Motor neuron (in vitro differentiated cells): Measurements from ENCODE around the gene TADA3. TPM values are rescaled to one million over a fixed set of nuclear protein-coding genes. Genes with fewer than 3 reads are reported as not detected.

Experiments
- ATAC-seq, 8 experiments: fragments of 200-7000 bp; cut with Tn5 transposase; replicated peaks in 6 of 8; 2 replicates each; pipeline ENCODE4 v1.8.0; 2021; ENCODE audit warnings: mild to moderate bottlenecking in 8 of 8, moderate library complexity in 8 of 8
- H3K27ac ChIP-seq, 2 donors: fragments of 250-450 bp; sonication (Bioruptor Pico); 2 replicates each; pipeline ENCODE4 v1.9.0; 2021; ENCODE audit warnings: antibody characterized with exemption in 2 of 2, mild to moderate bottlenecking in 2 of 2, moderate library complexity in 1 of 2
- H3K4me1 ChIP-seq, 2 donors: fragments of 250-450 bp; sonication (Bioruptor Pico); replicated peaks in 1 of 2; 2 replicates each; pipeline ENCODE4 v1.6.1; 2021; ENCODE audit warnings: antibody characterized with exemption in 2 of 2, mild to moderate bottlenecking in 2 of 2, moderate library complexity in 1 of 2
- H3K4me3 ChIP-seq, 5 donors: fragments of 250-450 bp; sonication (Bioruptor Pico); 2 replicates each; pipeline ENCODE4 v1.9.0; 2021; ENCODE audit warnings: antibody characterized with exemption in 5 of 5, mild to moderate bottlenecking in 5 of 5, moderate library complexity in 4 of 5
- WGBS, 10 experiments: fragments of 450-650 bp; shearing (Covaris generic); methylation state at CpG; one replicate each; pipeline ENCODE4 v1.0.0; 2022; 5-methylcytosine and 5-hydroxymethylcytosine counted together
- in situ Hi-C, 9 experiments: fragments of 400-800 bp; cut with MboI; loops; one replicate each; pipeline ENCODE4 v1.15.0; 2021; ENCODE audit warnings: low sequenced_read_pairs in 9 of 9, low pct_unique_long_range_greater_than_20kb in 2 of 9; ENCODE audit not compliant: unreplicated experiment in 9 of 9
- total RNA-seq, 8 experiments: library from RNA; unstranded; fragments of 300-600 nt; gene quantifications; 2 replicates each; pipeline versions ENCODE4 v1.2.3 to v1.2.4, GENCODE V29; 2022

Gene TADA3
- total RNA-seq, 8 experiments from 2014 or later: 23.0 to 56.2 (median 40.7) TPM

DNA sequence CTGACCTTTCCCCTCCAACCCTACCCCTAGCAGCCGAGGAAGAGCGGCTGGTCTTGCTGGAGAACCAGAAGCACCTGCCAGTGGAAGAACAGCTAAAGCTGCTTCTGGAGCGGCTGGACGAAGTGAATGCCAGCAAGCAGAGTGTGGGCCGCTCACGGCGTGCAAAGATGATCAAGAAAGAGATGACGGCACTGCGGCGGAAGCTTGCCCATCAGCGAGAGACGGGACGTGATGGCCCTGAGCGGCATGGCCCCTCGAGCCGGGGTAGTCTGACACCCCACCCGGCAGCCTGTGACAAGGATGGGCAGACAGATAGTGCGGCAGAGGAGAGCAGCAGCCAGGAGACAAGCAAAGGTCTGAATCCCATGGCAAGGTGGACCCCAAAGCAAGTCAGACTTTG lies 48.7 kb downstream of the TADA3 start:
- Histone ChIP-seq H3K4me3 (no peak overlapping the region), H3K27ac (no peak overlapping the region), H3K4me1 (no peaks in the 10 kb centered on the region)
- in situ Hi-C loops: no loop called here
- ATAC-seq: no peak
- 80 to 95% (median 91%) methylated on average over 1 to 6 of the region's 18 CpGs; no CpG with 5 or more reads in 6 of the 10 experiments for WGBS, 10 experiments

- no peak overlapping the region for H3K4me3 ChIP-seq
- WGBS, 10 experiments: 67 to 100% (median 100%) methylated on average over 1 of the region's 1 CpG; no CpG with 5 or more reads in 5 of the 10 experiments
- H3K27ac ChIP-seq: no peak overlapping the region
- H3K4me1 ChIP-seq: no peaks in the 10 kb centered on the region
- ATAC-seq: no peak
- in situ Hi-C loops: no loop called here
Observed at GRCh38 chr3:9742560-9742959, 49.7 kb downstream of the TADA3 start.

DNA sequence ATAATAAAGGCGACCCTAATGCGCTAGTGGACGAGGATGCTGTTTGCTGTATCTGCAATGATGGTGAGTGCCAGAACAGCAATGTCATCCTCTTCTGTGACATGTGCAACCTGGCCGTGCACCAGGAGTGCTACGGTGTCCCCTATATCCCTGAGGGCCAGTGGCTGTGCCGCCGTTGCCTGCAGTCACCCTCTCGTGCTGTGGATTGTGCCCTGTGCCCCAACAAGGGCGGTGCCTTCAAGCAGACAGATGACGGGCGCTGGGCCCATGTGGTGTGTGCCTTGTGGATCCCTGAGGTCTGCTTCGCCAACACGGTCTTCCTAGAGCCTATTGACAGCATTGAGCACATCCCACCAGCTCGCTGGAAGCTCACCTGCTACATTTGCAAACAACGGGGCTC lies 53.1 kb downstream of the TADA3 start:
- Histone ChIP-seq H3K27ac (no peak overlapping the region), H3K4me1 (no peaks in the 10 kb centered on the region), H3K4me3 (no peak overlapping the region)
- in situ Hi-C loops: no loop called here
- no peak for ATAC-seq
- WGBS, 10 experiments: 67 to 92% (median 89%) methylated on average over 2 to 8 of the region's 15 CpGs; no CpG with 5 or more reads in 5 of the 10 experiments

GRCh38 chr3:9736831-9737230 lies 55.4 kb downstream of the TADA3 start:
- H3K4me3 ChIP-seq: no peak overlapping the region
- peaks cover 7 to 8% of the 10 kb centered on the region in 2 donors for H3K4me1 ChIP-seq
- ATAC-seq: no peak
- 71 to 100% (median 100%) methylated on average over 1 to 2 of the region's 2 CpGs; no CpG with 5 or more reads in 5 of the 10 experiments for WGBS, 10 experiments
- no peak overlapping the region for H3K27ac ChIP-seq
- in situ Hi-C loops: no loop called here

GRCh38 chr3:9732740-9733115 lies 59.5 kb downstream of the TADA3 start:
- WGBS, 10 experiments: 33 to 63% (median 51%) methylated on average over 1 to 7 of the region's 7 CpGs; no CpG with 5 or more reads in 4 of the 10 experiments
- H3K4me3 ChIP-seq: peak overlapping the region; percentile 64 to 90 (median 84)
- H3K4me1 ChIP-seq: peaks cover 7 to 8% of the 10 kb centered on the region in 2 donors
- in situ Hi-C loops: no loop called here
- peak in 1 of 8 experiments; percentile 1 for ATAC-seq
- no peak overlapping the region for H3K27ac ChIP-seq

DNA sequence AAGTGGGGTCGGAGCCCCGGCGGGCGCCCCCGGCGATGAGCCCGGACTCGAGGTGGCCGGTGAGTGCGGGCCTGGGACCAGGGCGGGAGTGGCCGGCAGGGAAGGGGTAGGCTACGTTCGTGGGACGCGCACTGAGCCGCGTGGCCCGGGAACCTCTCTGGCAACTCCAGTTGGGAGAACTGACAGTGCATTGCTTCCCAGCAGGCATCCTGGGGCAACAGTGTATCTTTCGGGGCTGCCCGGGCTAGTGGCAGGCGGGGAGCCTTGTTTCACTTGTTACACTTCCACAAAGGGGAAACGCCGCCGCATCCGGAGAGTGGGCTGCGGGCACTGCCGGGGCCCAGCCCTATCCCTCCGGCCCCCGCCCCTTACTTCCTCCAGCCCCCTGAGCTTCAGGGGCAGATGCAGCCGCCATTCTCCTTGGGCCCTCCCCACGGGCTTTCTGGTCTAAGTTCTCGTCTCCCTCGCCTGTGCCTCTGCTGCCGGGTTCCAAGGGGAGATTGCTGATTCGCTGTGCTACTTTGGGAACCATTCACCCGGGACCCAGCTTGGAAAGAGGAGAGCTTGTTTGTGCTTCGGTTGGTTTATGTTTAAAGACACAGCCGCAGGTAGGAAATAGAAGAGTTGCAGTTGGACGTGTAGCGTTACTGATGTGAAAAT lies 60.1 kb downstream of the TADA3 start:
- in situ Hi-C loops: no loop called here
- Histone ChIP-seq H3K4me3 (peak overlapping the region; percentile 64 to 90 (median 84)), H3K4me1 (peaks cover 7 to 8% of the 10 kb centered on the region in 2 donors), H3K27ac (peak overlapping the region; percentile 100)
- WGBS, 10 experiments: 0 to 22% (median 0%) methylated on average over 3 to 11 of the region's 41 CpGs; no CpG with 5 or more reads in 5 of the 10 experiments
- peak in 2 of 8 experiments; percentile 4 to 6 for ATAC-seq

GRCh38 chr3:9731206-9732079 lies 60.8 kb downstream of the TADA3 start, which contains the start of gene BRPF1:
Gene BRPF1, plus strand, starts transcription at chr3:9731735. Its CDS starts 2,406 bp downstream, at chr3:9734141.
- Histone ChIP-seq H3K4me3 (peak within 1 kb of the TSS; percentile 64 to 90 (median 84)), H3K4me1 (peaks cover 7 to 8% of the 10 kb centered on the region in 2 donors), H3K27ac (peak within 1 kb of the TSS; percentile 100)
- in situ Hi-C loops: no loop called here
- 0% methylated on average over 2 of the region's 88 CpGs; no CpG with 5 or more reads in 9 of the 10 experiments for WGBS, 10 experiments
- peak; percentile 89 to 98 (median 98) for ATAC-seq

GRCh38 chr3:9730657-9731205 lies 61.5 kb downstream of the TADA3 start:
- peaks cover 7 to 8% of the 10 kb centered on the region in 2 donors for H3K4me1 ChIP-seq
- in situ Hi-C loops: no loop called here
- H3K27ac ChIP-seq: peak overlapping the region in 1 of 2 donors; percentile 49
- 0 to 5% (median 0%) methylated on average over 1 to 6 of the region's 17 CpGs; no CpG with 5 or more reads in 1 of the 10 experiments for WGBS, 10 experiments
- H3K4me3 ChIP-seq: peak overlapping the region; percentile 64 to 90 (median 84)
- peak; percentile 67 to 82 (median 76) for ATAC-seq

Other genes starting within 250 kb of the TADA3 start
- 10 to 100 TPM in 3 of 8 experiments, 1 to 10 TPM in 2, under 1 TPM in 3; 0.25 to 15.1 (median 8.3) TPM for gene LHFPL4, start 238.7 kb downstream of the TADA3 start, total RNA-seq
- gene MTMR14, start 143.0 kb downstream of the TADA3 start, total RNA-seq: 10 to 100 TPM; 12.4 to 26.9 (median 18.5) TPM
- 1 to 10 TPM in 1 of 8 experiments, under 1 TPM in 5, not detected in 2; 0.14 to 1.4 (median 0.36) TPM for gene CPNE9, start 88.6 kb downstream of the TADA3 start, total RNA-seq
- 10 to 100 TPM in 7 of 8 experiments, 1 to 10 TPM in 1; 9.7 to 22.7 (median 13.6) TPM for gene BRPF1, start 60.7 kb downstream of the TADA3 start, total RNA-seq
- gene OGG1, start 42.5 kb downstream of the TADA3 start, total RNA-seq: 10 to 100 TPM; 11.9 to 28.1 (median 22.4) TPM
- gene CAMK1, start 22.5 kb downstream of the TADA3 start, total RNA-seq: 10 to 100 TPM in 1 of 8 experiments, 1 to 10 TPM in 7; 1.2 to 19.0 (median 5.1) TPM
- gene ARPC4, start 609 bp upstream of the TADA3 start, total RNA-seq: 100 to 1,000 TPM in 5 of 8 experiments, 10 to 100 TPM in 3; 75.0 to 158 (median 120) TPM
- gene TTLL3, start 17.8 kb upstream of the TADA3 start, total RNA-seq: 10 to 100 TPM in 6 of 8 experiments, 1 to 10 TPM in 2; 8.4 to 41.3 (median 14.0) TPM
- 10 to 100 TPM; 23.5 to 44.9 (median 29.5) TPM for gene RPUSD3, start 51.5 kb upstream of the TADA3 start, total RNA-seq
- gene CIDEC, start 87.8 kb upstream of the TADA3 start, total RNA-seq: under 1 TPM in 1 of 8 experiments, not detected in 7; 0.43 TPM
- 10 to 100 TPM; 14.2 to 31.7 (median 25.2) TPM for gene JAGN1, start 98.1 kb upstream of the TADA3 start, total RNA-seq
- 1 to 10 TPM in 2 of 8 experiments, under 1 TPM in 6; 0.23 to 1.8 (median 0.45) TPM for gene IL17RE, start 110.4 kb upstream of the TADA3 start, total RNA-seq
- gene IL17RC, start 124.6 kb upstream of the TADA3 start, total RNA-seq: 10 to 100 TPM in 4 of 8 experiments, 1 to 10 TPM in 4; 2.7 to 50.7 (median 10.6) TPM
- 10 to 100 TPM; 14.1 to 55.7 (median 34.1) TPM for gene CRELD1, start 141.4 kb upstream of the TADA3 start, total RNA-seq
- 1 to 10 TPM; 1.2 to 4.3 (median 3.4) TPM for gene PRRT3, start 159.9 kb upstream of the TADA3 start, total RNA-seq
- gene EMC3, start 194.4 kb upstream of the TADA3 start, total RNA-seq: 10 to 100 TPM; 25.9 to 95.0 (median 44.6) TPM
- 10 to 100 TPM in 3 of 8 experiments, 1 to 10 TPM in 5; 1.1 to 28.1 (median 4.0) TPM for gene FANCD2, start 234.0 kb upstream of the TADA3 start, total RNA-seq